ENCODE measurements around the gene ADTRP. TPM values are rescaled to one million over a fixed set of nuclear protein-coding genes. Genes with fewer than 3 reads are reported as not detected.

The ADTRP gene
- total and polyA plus RNA-seq, 2 of the 13 experiments (the other 11 are each of a cell fraction or from before 2014, with no cell fraction given) = not detected

GRCh38 chr6:11802886-11803590, 24.4 kb upstream of the ADTRP start:
- Histone ChIP-seq H3K36me3 (replicated peaks in 1 of 2; ENCODE audit: control insufficient read depth in 1 of 2, insufficient read depth in 2 of 2, low read length in 2 of 2) (no peaks in the 10 kb centered on the region), H3K27me3 (ENCODE audit: control insufficient read depth in 1 of 2, insufficient read depth in 2 of 2, low read length in 2 of 2) (peaks cover 0 to 27% of the 10 kb centered on the region in 2 experiments; a peak in 3 of 5 replicates), H3K79me2 (ENCODE audit: insufficient read depth, low read length) (no peaks in the 10 kb centered on the region), H3K27ac (ENCODE audit: extremely low read length, insufficient read depth, low read length) (no peak overlapping the region), H3K4me3 (replicated peaks in 1 of 3; ENCODE audit: insufficient read depth in 1 of 3, low read depth in 2 of 3, low read length in 3 of 3) (no peak overlapping the region), H3K9ac (ENCODE audit: insufficient read depth, low read depth, low read length) (no peak overlapping the region), H4K20me1 (ENCODE audit: insufficient read depth, low read length) (no peaks in the 10 kb centered on the region), H3K4me2 (ENCODE audit: low read depth, low read length) (no peak overlapping the region), H2AFZ (ENCODE audit: low read length) (no peak overlapping the region), H3K4me1 (ENCODE audit: insufficient read depth, low read length) (no peaks in the 10 kb centered on the region), H3K9me3 (ENCODE audit: low read length) (no peaks in the 10 kb centered on the region)
- no TSS peak for BruUV-seq (replicated peaks)
- in situ Hi-C loops (cut with HindIII; ENCODE audit: extremely low pct_ligation_motif_present, low pct_unique_long_range_greater_than_20kb) (no loop called here), intact Hi-C loops (cut with micrococcal nuclease; ENCODE audit: unreplicated experiment) (no loop called here)
- FAIRE-seq (no peak), ATAC-seq (no peak), DNase-seq (ENCODE audit: low spot score) (no peak)
- ChIA-PET POLR2A (no interaction called here), CTCF (ENCODE audit: low intra/inter-chr PET ratio, low total read pairs) (no interaction called here)
- WGBS (ENCODE audit: low lambda C conversion rate) = 22% methylated on average over 6 of the region's 6 CpGs
- TF ChIP-seq ZNF629 (CRISPR knock-in tag; conservative IDR thresholded peaks at IDR 0.05) (no peak), TGIF2 (CRISPR knock-in tag; IDR thresholded peaks at IDR 0.05) (no peak), HDAC6 (IDR thresholded peaks at IDR 0.05; ENCODE audit: low read depth, low read length) (no peak), MAFK (conservative IDR thresholded peaks at IDR 0.05 in 1 of 2, IDR thresholded peaks at IDR 0.05 in 1 of 2; ENCODE audit: low read length in 2 of 2) (no peak), CHD2 (IDR thresholded peaks at IDR 0.05; ENCODE audit: low read depth, low read length) (no peak), PHB2 (IDR thresholded peaks at IDR 0.05; ENCODE audit: partially characterized antibody) (no peak), FUBP1 (CRISPR knock-in tag; IDR thresholded peaks at IDR 0.05; ENCODE audit: borderline replicate concordance) (no peak), ELF1 (CRISPR knock-in tag; IDR thresholded peaks at IDR 0.05) (no peak), ZNF362 (CRISPR knock-in tag; IDR thresholded peaks at IDR 0.05; ENCODE audit: borderline replicate concordance) (no peak), RXRA (CRISPR knock-in tag; IDR thresholded peaks at IDR 0.05) (no peak), ZNF878 (CRISPR knock-in tag; IDR thresholded peaks at IDR 0.05) (no peak), ZNF512B (CRISPR knock-in tag; IDR thresholded peaks at IDR 0.05; ENCODE audit: borderline replicate concordance) (no peak), ZBTB33 (CRISPR knock-in tag; IDR thresholded peaks at IDR 0.05) (no peak), TBL1XR1 (IDR thresholded peaks at IDR 0.05; ENCODE audit: borderline replicate concordance, low read length, partially characterized antibody) (no peak)

All from HepG2 (cell line).